Gastrocnemius medialis (tissue), 4 donors: ENCODE data around the gene SEC31B. TPM values are rescaled to one million over a fixed set of nuclear protein-coding genes. Genes with fewer than 3 reads are reported as not detected.
A peak's percentile ranks its signal among the peaks of the same experiment; 100 is the strongest.

ENCODE experiments used
- ATAC-seq, 2 donors: fragments of 150-250 bp; one replicate each; pipeline ENCODE4 v1.9.1; 2016
- DNase-seq, 2 donors: peaks; one replicate each; pipeline ENCODE4 v3.0.0-alpha.2; 2019
- H3K27ac ChIP-seq, 4 donors: fragments of 200-600 bp; sonication (generic); 1 replicate in 1 of 4; 2 replicates in 3 of 4; pipeline ENCODE4 v1.5.1; 2016 to 2018; ENCODE audit warnings: mild to moderate bottlenecking in 2 of 4, moderate library complexity in 1 of 4
- H3K27me3 ChIP-seq, 3 donors: fragments of 200-600 bp; sonication (generic) in 2 of 3; 1 replicate in 1 of 3; 2 replicates in 2 of 3; pipeline versions ENCODE4 v1.5.1 to v1.6.0; 2016 to 2019; ENCODE audit warnings: mild to moderate bottlenecking in 1 of 3, moderate library complexity in 1 of 3
- H3K36me3 ChIP-seq, 2 donors: fragments of 200-600 bp; sonication (generic) in 1 of 2; one replicate each; pipeline ENCODE4 v1.5.1; 2017 to 2018
- H3K4me1 ChIP-seq, 2 donors: fragments of 200-600 bp; sonication (generic) in 1 of 2; one replicate each; pipeline ENCODE4 v1.5.1; 2016 to 2017; ENCODE audit warnings: mild to moderate bottlenecking in 2 of 2
- H3K4me3 ChIP-seq, 4 donors: fragments of 200-600 bp; sonication (generic) in 3 of 4; 1 replicate in 1 of 4; 2 replicates in 3 of 4; pipeline ENCODE4 v1.5.1; 2016 to 2019; ENCODE audit warnings: mild to moderate bottlenecking in 2 of 4
- H3K9me3 ChIP-seq, 3 donors: fragments of 200-600 bp; sonication (generic) in 2 of 3; 1 replicate in 1 of 3; 2 replicates in 2 of 3; pipeline ENCODE4 v1.5.1; 2016 to 2019
- CTCF ChIP-seq, 5 experiments: fragments of 450-650 bp in 3 of 5; fragments of 200-600 bp in 2 of 5; sonication (generic) in 2 of 5; IDR thresholded peaks in 4 of 5; conservative IDR thresholded peaks in 1 of 5; 1 replicate in 4 of 5; 2 replicates in 1 of 5; pipeline ENCODE4 v1.5.1; 2016 to 2019; ENCODE audit warnings: antibody characterized with exemption in 5 of 5, mild to moderate bottlenecking in 3 of 5, moderate library complexity in 3 of 5
- POLR2A ChIP-seq, 2 donors: fragments of 450-650 bp; IDR thresholded peaks; one replicate each; pipeline ENCODE4 v1.6.1; 2017; ENCODE audit warnings: antibody characterized with exemption in 2 of 2, mild to moderate bottlenecking in 2 of 2, moderate library complexity in 2 of 2
- in situ Hi-C, 4 donors: fragments of 200-750 bp; cut with MboI; loops; one replicate each; pipeline versions ENCODE4 v1.15.0 to v1.8.0; 2017; ENCODE audit warnings: low sequenced_read_pairs in 4 of 4
- intact Hi-C: fragments of 100-400 bp; cut with DNase I; formaldehyde crosslinking; loops from one replicate; pipeline ENCODE4 v1.15.1; 2023; ENCODE audit warnings: low total_unique reads
- total RNA-seq, 4 donors: library from RNA; depleted of rRNA; stranded (reverse); fragments of >200 nt; gene quantifications; one replicate each; pipeline versions ENCODE4 v1.1.0 to v1.2.3, GENCODE V29; 2016

SEC31B gene
- total RNA-seq, 4 donors from 2014 or later: 1.7 to 3.8 (median 2.1) TPM

- Histone ChIP-seq H3K36me3 (peaks cover 0 to 46% of the 10 kb centered on the region in 2 donors), H3K4me1 (peaks cover 17 to 21% of the 10 kb centered on the region in 2 donors), H3K27me3 (no peaks in the 10 kb centered on the region), H3K4me3 (no peak overlapping the region), H3K9me3 (no peaks in the 10 kb centered on the region), H3K27ac (no peak overlapping the region)
- DNase-seq (no peak), ATAC-seq (no peak)
- intact Hi-C loops (no loop called here), in situ Hi-C loops (loop anchor here in 2 of 4 donors (5.0 to 25.0 kb wide), 2 partner anchors 87 to 187 kb away; partner anchors contain the start of genes PKD2L1 (in 1 of the 2) and SCD (in 1 of the 2))
- no peak for TF ChIP-seq POLR2A (IDR thresholded peaks at IDR 0.05)
- no peak for TF ChIP-seq CTCF (IDR thresholded peaks at IDR 0.05 in 4 of 5, conservative IDR thresholded peaks at IDR 0.05 in 1 of 5)
Measured at GRCh38 chr10:100524638-100525037, 5.0 kb upstream of the SEC31B start.

- H3K27ac ChIP-seq: no peak overlapping the region
- H3K4me3 ChIP-seq: no peak overlapping the region
- no peak for DNase-seq
- H3K27me3 ChIP-seq: no peaks in the 10 kb centered on the region
- TF ChIP-seq POLR2A (IDR thresholded peaks at IDR 0.05) (no peak), CTCF (IDR thresholded peaks at IDR 0.05 in 4 of 5, conservative IDR thresholded peaks at IDR 0.05 in 1 of 5) (no peak)
- peaks cover 0 to 46% of the 10 kb centered on the region in 2 donors for H3K36me3 ChIP-seq
- in situ Hi-C loops (loop anchor here in 2 of 4 donors (5.0 to 25.0 kb wide), 2 partner anchors 87 to 187 kb away; partner anchors contain the start of genes PKD2L1 (in 1 of the 2) and SCD (in 1 of the 2)), intact Hi-C loops (no loop called here)
- no peaks in the 10 kb centered on the region for H3K9me3 ChIP-seq
- ATAC-seq: no peak
- H3K4me1 ChIP-seq: peaks cover 18 to 21% of the 10 kb centered on the region in 2 donors
Measured at GRCh38 chr10:100524206-100524605, 4.5 kb upstream of the SEC31B start.

- intact Hi-C loops: no loop called here
- Histone ChIP-seq H3K27me3 (no peaks in the 10 kb centered on the region), H3K36me3 (peaks cover 0 to 46% of the 10 kb centered on the region in 2 donors), H3K9me3 (no peaks in the 10 kb centered on the region), H3K27ac (no peak overlapping the region), H3K4me3 (no peak overlapping the region), H3K4me1 (peaks cover 20 to 22% of the 10 kb centered on the region in 2 donors)
- no peak for DNase-seq
- TF ChIP-seq POLR2A (IDR thresholded peaks at IDR 0.05) (no peak), CTCF (IDR thresholded peaks at IDR 0.05 in 4 of 5, conservative IDR thresholded peaks at IDR 0.05 in 1 of 5) (no peak)
- ATAC-seq: no peak
- in situ Hi-C loops: loop anchor here in 2 of 4 donors (5.0 to 25.0 kb wide), 2 partner anchors 86 to 186 kb away; partner anchors contain the start of genes PKD2L1 (in 1 of the 2) and SCD (in 1 of the 2)
Measured at GRCh38 chr10:100522945-100523344, 3.3 kb upstream of the SEC31B start.

- intact Hi-C loops: no loop called here
- ATAC-seq: no peak
- in situ Hi-C loops: loop anchor here in 2 of 4 donors (5.0 to 25.0 kb wide), 2 partner anchors 85 to 185 kb away; partner anchors contain the start of genes PKD2L1 (in 1 of the 2) and SCD (in 1 of the 2)
- Histone ChIP-seq H3K4me3 (no peak overlapping the region), H3K27me3 (no peaks in the 10 kb centered on the region), H3K4me1 (peaks cover 21 to 22% of the 10 kb centered on the region in 2 donors), H3K9me3 (no peaks in the 10 kb centered on the region), H3K36me3 (peaks cover 0 to 45% of the 10 kb centered on the region in 2 donors), H3K27ac (peak overlapping the region in 1 of 4 donors; percentile 23)
- TF ChIP-seq POLR2A (IDR thresholded peaks at IDR 0.05) (no peak), CTCF (IDR thresholded peaks at IDR 0.05 in 4 of 5, conservative IDR thresholded peaks at IDR 0.05 in 1 of 5) (no peak)
- no peak for DNase-seq
Measured at GRCh38 chr10:100522107-100522801, 2.6 kb upstream of the SEC31B start.
